Measurements from ENCODE around the gene CD226.

Gene CD226

GRCh38 chr18:69814861-69815385 is 132.8 kb downstream of the CD226 start:
- DNase-seq (ENCODE audit: low spot score), result no peak

- no peak for DNase-seq (ENCODE audit: low spot score)
These were observed 134.1 kb downstream of the CD226 start for GRCh38 chr18:69813559-69813958.

GRCh38 chr18:69808399-69808798 is 139.3 kb downstream of the CD226 start:
- no peak for DNase-seq (ENCODE audit: low spot score)

- no peak for DNase-seq (ENCODE audit: low spot score)
These were observed 142.7 kb downstream of the CD226 start for GRCh38 chr18:69804776-69805501.
